Islet of Langerhans (tissue), 1 donor: ENCODE results near the gene IL17RB.

Experiments used
- FAIRE-seq: peaks from one replicate; lab custom pipeline; 2011; peaks lifted over from hg19 to GRCh38; lab: Jason Lieb, UNC

Gene IL17RB

GRCh38 chr3:53811143-53811927 lies 35.0 kb upstream of the IL17RB start:
- FAIRE-seq: no peak

GRCh38 chr3:53812434-53812833 lies 33.9 kb upstream of the IL17RB start:
- no peak for FAIRE-seq

GRCh38 chr3:53813229-53813628 lies 33.1 kb upstream of the IL17RB start:
- FAIRE-seq: no peak

GRCh38 chr3:53813876-53814275 lies 32.5 kb upstream of the IL17RB start:
- FAIRE-seq: no peak

GRCh38 chr3:53815067-53815466 lies 31.3 kb upstream of the IL17RB start:
- FAIRE-seq: no peak

GRCh38 chr3:53815651-53816050 lies 30.7 kb upstream of the IL17RB start:
- FAIRE-seq: no peak

GRCh38 chr3:53816425-53816824 lies 29.9 kb upstream of the IL17RB start:
- no peak for FAIRE-seq

GRCh38 chr3:53817211-53817610 lies 29.2 kb upstream of the IL17RB start:
- FAIRE-seq: no peak

GRCh38 chr3:53817809-53818208 lies 28.6 kb upstream of the IL17RB start:
- FAIRE-seq: no peak

- FAIRE-seq: no peak
These were observed 27.9 kb upstream of the IL17RB start for GRCh38 chr3:53818221-53819162.

GRCh38 chr3:53819163-53819868 lies 27.1 kb upstream of the IL17RB start:
- FAIRE-seq: no peak

GRCh38 chr3:53820084-53820483 lies 26.3 kb upstream of the IL17RB start:
- no peak for FAIRE-seq

GRCh38 chr3:53820756-53821580 lies 25.4 kb upstream of the IL17RB start:
- FAIRE-seq: no peak

- peak; percentile 13 for FAIRE-seq
These were observed 24.7 kb upstream of the IL17RB start for GRCh38 chr3:53821631-53822121.

- FAIRE-seq: no peak
These were observed 24.0 kb upstream of the IL17RB start for GRCh38 chr3:53822331-53822741.

- FAIRE-seq: no peak
These were observed 23.1 kb upstream of the IL17RB start for GRCh38 chr3:53823026-53823955.

- FAIRE-seq: no peak
These were observed 22.3 kb upstream of the IL17RB start for GRCh38 chr3:53823956-53824657.

- FAIRE-seq: no peak
These were observed 21.6 kb upstream of the IL17RB start for GRCh38 chr3:53824795-53825194.

- FAIRE-seq: peak; percentile 75
These were observed 20.3 kb upstream of the IL17RB start for GRCh38 chr3:53826048-53826447.

GRCh38 chr3:53828581-53828980 lies 17.8 kb upstream of the IL17RB start:
- no peak for FAIRE-seq
